Neural cell (in vitro differentiated cells): ENCODE data around the gene TAF1B. TPM values are rescaled to one million over a fixed set of nuclear protein-coding genes. Genes with fewer than 3 reads are reported as not detected.

Experiments used
- H2AFZ ChIP-seq: fragments of 200-600, 300-800 bp; sonication (generic), shearing (Covaris generic); 2 replicates; pipeline ENCODE4 v1.6.0; 2014; ENCODE audit warnings: low read depth, mild to moderate bottlenecking, antibody characterized with exemption, low read length, moderate library complexity
- H3F3A ChIP-seq: fragments of 200-600 bp; shearing (Covaris generic); 2 replicates; pipeline ENCODE4 v1.6.1; 2016; ENCODE audit warnings: mild to moderate bottlenecking, moderate library complexity, mixed read lengths, antibody characterized with exemption, low read length; ENCODE audit not compliant: insufficient read depth, poor library complexity, severe bottlenecking
- H3K27ac ChIP-seq: fragments of 200-600, 300-800 bp; sonication (generic), shearing (Covaris generic); 2 replicates; pipeline ENCODE4 v1.5.1; 2014; ENCODE audit warnings: mild to moderate bottlenecking, low read length, moderate library complexity
- H3K27me3 ChIP-seq: fragments of 300-800, 200-600 bp; sonication (generic), shearing (Covaris generic); 2 replicates; pipeline ENCODE4 v1.6.0; 2014; ENCODE audit warnings: mild to moderate bottlenecking, low read depth, low read length, moderate library complexity; ENCODE audit not compliant: insufficient read depth
- H3K36me3 ChIP-seq: fragments of 300-800, 200-600 bp; sonication (generic), shearing (Covaris generic); 2 replicates; pipeline ENCODE4 v1.5.1; 2014; ENCODE audit warnings: mild to moderate bottlenecking, antibody characterized with exemption, low read length, moderate library complexity; ENCODE audit not compliant: insufficient read depth
- H3K4me2 ChIP-seq: fragments of 300-800, 200-600 bp; sonication (generic), shearing (Covaris generic); 2 replicates; pipeline ENCODE4 v1.6.0; 2014; ENCODE audit warnings: mild to moderate bottlenecking, low read length
- H3K4me3 ChIP-seq: fragments of 300-800, 200-600 bp; sonication (generic), shearing (Covaris generic); 2 replicates; pipeline ENCODE4 v1.5.1; 2014; ENCODE audit warnings: mild to moderate bottlenecking, low read length, moderate library complexity
- H3K79me2 ChIP-seq: fragments of 200-600 bp; shearing (Covaris generic); replicated peaks from 2 replicates; pipeline ENCODE4 v1.6.0; 2014; ENCODE audit warnings: mild to moderate bottlenecking, low read length, moderate library complexity; ENCODE audit not compliant: insufficient read depth
- H3K9ac ChIP-seq: fragments of 300-800, 200-600 bp; sonication (generic), shearing (Covaris generic); 2 replicates; pipeline ENCODE4 v1.6.1; 2016; ENCODE audit warnings: mild to moderate bottlenecking, low read length, mixed read lengths
- H3K9me2 ChIP-seq: fragments of 200-600 bp; shearing (Covaris generic); 2 replicates; pipeline ENCODE4 v1.6.1; 2016; ENCODE audit warnings: mild to moderate bottlenecking, low read length, mixed read lengths; ENCODE audit not compliant: insufficient read depth
- H3K9me3 ChIP-seq: fragments of 200-600, 300-800 bp; sonication (generic), shearing (Covaris generic); 2 replicates; pipeline ENCODE4 v1.6.1; 2016; ENCODE audit warnings: mild to moderate bottlenecking, mixed run types, low read length, moderate library complexity, mixed read lengths
- H4K20me1 ChIP-seq: fragments of 200-600 bp; shearing (Covaris generic); 2 replicates; pipeline ENCODE4 v1.6.1; 2016; ENCODE audit warnings: mild to moderate bottlenecking, mixed run types; ENCODE audit not compliant: insufficient read depth
- EP300 ChIP-seq: fragments of 450-650 bp; conservative IDR thresholded peaks from 2 replicates; pipeline ENCODE4 v1.6.1; 2014; ENCODE audit warnings: antibody characterized with exemption, mild to moderate bottlenecking, moderate library complexity; ENCODE audit not compliant: poor library complexity, severe bottlenecking
- EZH2 ChIP-seq: fragments of 200-600, 300-800 bp; shearing (Covaris generic), sonication (generic); IDR thresholded peaks from 2 replicates; pipeline ENCODE4 v1.6.1; 2014; ENCODE audit warnings: antibody characterized with exemption, low read length, borderline replicate concordance, mild to moderate bottlenecking; ENCODE audit not compliant: insufficient read depth, poor library complexity, severe bottlenecking
- MXI1 ChIP-seq: fragments of 450-650 bp; conservative IDR thresholded peaks from 2 replicates; pipeline ENCODE4 v1.6.1; 2014; ENCODE audit warnings: antibody characterized with exemption, mild to moderate bottlenecking; ENCODE audit not compliant: poor library complexity, severe bottlenecking
- POLR2AphosphoS5 ChIP-seq: IDR thresholded peaks from 2 replicates; pipeline ENCODE4 v1.6.1; 2012
- RAD21 ChIP-seq: fragments of 450-650 bp; conservative IDR thresholded peaks from 2 replicates; pipeline ENCODE4 v1.6.1; 2014; ENCODE audit warnings: antibody characterized with exemption, mild to moderate bottlenecking, moderate library complexity
- SMC3 ChIP-seq: fragments of 450-650 bp; conservative IDR thresholded peaks from 2 replicates; pipeline ENCODE4 v1.6.1; 2014; ENCODE audit warnings: antibody characterized with exemption, mild to moderate bottlenecking, moderate library complexity; ENCODE audit not compliant: poor library complexity
- TAF1 ChIP-seq: IDR thresholded peaks from 2 replicates; pipeline ENCODE4 v1.6.1; 2012; ENCODE audit warnings: low read depth
- polyA plus RNA-seq: library from polyadenylated mRNA; depleted of rRNA; stranded (reverse); fragments of >200 nt; gene quantifications from 2 replicates; pipeline ENCODE4 v1.2.3, GENCODE V29; 2014
- TF ChIP-seq, protein P1 (sequence below): fragments of 450-650 bp; IDR thresholded peaks from 2 replicates; pipeline ENCODE4 v1.5.1; 2014; ENCODE audit warnings: antibody characterized with exemption, mild to moderate bottlenecking, moderate library complexity; ENCODE audit not compliant: poor library complexity, severe bottlenecking
- TF ChIP-seq, protein P2 (sequence below): IDR thresholded peaks from 2 replicates; pipeline ENCODE4 v1.6.1; 2012; ENCODE audit warnings: borderline replicate concordance

TAF1B gene
- polyA plus RNA-seq, 1 donor from 2014 or later, result 11.2 TPM

DNA sequence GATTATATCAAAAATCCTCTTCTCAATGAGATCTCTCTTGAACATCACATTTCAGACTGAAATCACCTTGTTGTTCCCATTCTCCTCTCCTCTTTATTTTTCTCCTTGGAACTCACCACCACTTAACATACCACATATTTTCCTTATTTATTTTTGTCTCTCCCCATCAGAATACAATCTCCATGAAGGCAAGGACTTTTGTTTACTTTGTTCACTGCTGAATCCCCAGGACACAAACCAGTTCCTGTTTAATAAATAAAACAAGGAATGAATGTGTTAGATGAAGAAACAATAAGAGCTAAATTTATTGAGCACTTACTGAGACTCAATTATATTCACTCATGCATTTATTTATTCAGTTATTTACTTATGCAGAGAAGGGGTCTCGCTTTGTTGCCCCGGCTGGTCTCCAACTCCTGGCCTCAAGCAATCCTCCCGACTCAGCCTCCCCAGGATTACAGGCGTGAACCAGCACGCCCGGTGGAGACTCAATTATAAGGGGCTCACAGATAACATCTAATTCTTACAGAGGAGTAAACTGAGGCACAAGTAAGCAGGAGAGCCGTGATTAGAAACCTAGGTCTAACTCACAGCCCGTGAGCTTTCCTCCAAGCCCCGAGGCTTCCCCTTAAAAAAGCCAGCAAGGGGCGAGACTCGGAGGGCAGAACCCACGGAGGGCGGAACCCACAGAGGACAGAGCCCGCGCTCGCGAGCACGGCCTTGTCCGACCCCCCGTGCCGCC is 616 bp upstream of the TAF1B start:
- H3K9me2 ChIP-seq, result no peaks in the 10 kb centered on the region
- peak overlapping the region; percentile 46 for H3K27ac ChIP-seq

DNA sequence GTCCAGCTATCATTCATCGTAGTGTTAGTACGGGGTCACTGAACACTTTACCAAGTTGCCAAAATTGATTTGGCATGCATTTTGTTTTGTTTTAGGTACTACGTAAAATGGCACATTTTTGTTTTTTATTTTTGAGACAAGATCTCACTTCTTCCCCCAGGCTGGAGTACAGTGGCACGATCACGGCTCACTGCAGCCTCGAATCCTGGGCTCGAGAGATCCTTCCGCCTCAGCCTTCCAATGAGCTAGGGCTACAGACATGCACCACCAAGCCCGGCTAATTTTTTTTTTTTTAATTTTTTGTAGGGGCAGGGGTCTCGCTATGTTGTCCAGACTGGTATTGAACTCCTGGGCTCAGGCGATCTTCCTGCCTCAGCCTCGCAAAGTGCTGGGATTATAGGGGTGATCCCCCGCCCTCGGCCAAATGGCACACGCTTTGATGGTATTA is 786 bp downstream of the TAF1B start:
- Histone ChIP-seq H3K9ac (peak overlapping the region; percentile 74), H3K9me3 (no peaks in the 10 kb centered on the region), H3K27ac (peak overlapping the region; percentile 36), H3F3A (peaks cover 3% of the 10 kb centered on the region), H3K4me2 (peak overlapping the region; percentile 94), H4K20me1 (no peaks in the 10 kb centered on the region), H3K79me2 (peaks cover 4% of the 10 kb centered on the region), H3K4me3 (peak overlapping the region; percentile 96), H2AFZ (peak overlapping the region; percentile 73), H3K9me2 (no peaks in the 10 kb centered on the region), H3K36me3 (no peaks in the 10 kb centered on the region), H3K27me3 (no peaks in the 10 kb centered on the region)
- TF ChIP-seq EP300, result no peak
- TF ChIP-seq POLR2AphosphoS5, result no peak
- no peak for TF ChIP-seq RAD21
- no peak for TF ChIP-seq SMC3
- no peak for TF ChIP-seq MXI1
- TF ChIP-seq, protein P1, sequence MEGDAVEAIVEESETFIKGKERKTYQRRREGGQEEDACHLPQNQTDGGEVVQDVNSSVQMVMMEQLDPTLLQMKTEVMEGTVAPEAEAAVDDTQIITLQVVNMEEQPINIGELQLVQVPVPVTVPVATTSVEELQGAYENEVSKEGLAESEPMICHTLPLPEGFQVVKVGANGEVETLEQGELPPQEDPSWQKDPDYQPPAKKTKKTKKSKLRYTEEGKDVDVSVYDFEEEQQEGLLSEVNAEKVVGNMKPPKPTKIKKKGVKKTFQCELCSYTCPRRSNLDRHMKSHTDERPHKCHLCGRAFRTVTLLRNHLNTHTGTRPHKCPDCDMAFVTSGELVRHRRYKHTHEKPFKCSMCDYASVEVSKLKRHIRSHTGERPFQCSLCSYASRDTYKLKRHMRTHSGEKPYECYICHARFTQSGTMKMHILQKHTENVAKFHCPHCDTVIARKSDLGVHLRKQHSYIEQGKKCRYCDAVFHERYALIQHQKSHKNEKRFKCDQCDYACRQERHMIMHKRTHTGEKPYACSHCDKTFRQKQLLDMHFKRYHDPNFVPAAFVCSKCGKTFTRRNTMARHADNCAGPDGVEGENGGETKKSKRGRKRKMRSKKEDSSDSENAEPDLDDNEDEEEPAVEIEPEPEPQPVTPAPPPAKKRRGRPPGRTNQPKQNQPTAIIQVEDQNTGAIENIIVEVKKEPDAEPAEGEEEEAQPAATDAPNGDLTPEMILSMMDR, result no peak
- TF ChIP-seq EZH2, result no peak
- TF ChIP-seq, protein P2, sequence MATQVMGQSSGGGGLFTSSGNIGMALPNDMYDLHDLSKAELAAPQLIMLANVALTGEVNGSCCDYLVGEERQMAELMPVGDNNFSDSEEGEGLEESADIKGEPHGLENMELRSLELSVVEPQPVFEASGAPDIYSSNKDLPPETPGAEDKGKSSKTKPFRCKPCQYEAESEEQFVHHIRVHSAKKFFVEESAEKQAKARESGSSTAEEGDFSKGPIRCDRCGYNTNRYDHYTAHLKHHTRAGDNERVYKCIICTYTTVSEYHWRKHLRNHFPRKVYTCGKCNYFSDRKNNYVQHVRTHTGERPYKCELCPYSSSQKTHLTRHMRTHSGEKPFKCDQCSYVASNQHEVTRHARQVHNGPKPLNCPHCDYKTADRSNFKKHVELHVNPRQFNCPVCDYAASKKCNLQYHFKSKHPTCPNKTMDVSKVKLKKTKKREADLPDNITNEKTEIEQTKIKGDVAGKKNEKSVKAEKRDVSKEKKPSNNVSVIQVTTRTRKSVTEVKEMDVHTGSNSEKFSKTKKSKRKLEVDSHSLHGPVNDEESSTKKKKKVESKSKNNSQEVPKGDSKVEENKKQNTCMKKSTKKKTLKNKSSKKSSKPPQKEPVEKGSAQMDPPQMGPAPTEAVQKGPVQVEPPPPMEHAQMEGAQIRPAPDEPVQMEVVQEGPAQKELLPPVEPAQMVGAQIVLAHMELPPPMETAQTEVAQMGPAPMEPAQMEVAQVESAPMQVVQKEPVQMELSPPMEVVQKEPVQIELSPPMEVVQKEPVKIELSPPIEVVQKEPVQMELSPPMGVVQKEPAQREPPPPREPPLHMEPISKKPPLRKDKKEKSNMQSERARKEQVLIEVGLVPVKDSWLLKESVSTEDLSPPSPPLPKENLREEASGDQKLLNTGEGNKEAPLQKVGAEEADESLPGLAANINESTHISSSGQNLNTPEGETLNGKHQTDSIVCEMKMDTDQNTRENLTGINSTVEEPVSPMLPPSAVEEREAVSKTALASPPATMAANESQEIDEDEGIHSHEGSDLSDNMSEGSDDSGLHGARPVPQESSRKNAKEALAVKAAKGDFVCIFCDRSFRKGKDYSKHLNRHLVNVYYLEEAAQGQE, result no peak
- TF ChIP-seq TAF1, result no peak

More for the DNA sequence above, 616 bp upstream of the TAF1B start:
- TF ChIP-seq TAF1, result no peak
- TF ChIP-seq, protein P1, result no peak
- TF ChIP-seq MXI1, result no peak
- TF ChIP-seq, protein P2, result no peak
- no peak for TF ChIP-seq EP300
- TF ChIP-seq POLR2AphosphoS5, result no peak
- no peak for TF ChIP-seq EZH2
- no peak for TF ChIP-seq RAD21
- no peaks in the 10 kb centered on the region for H3K27me3 ChIP-seq
- H3K9ac ChIP-seq, result peak overlapping the region; percentile 74
- H3K4me3 ChIP-seq, result peak overlapping the region; percentile 96
- peak overlapping the region; percentile 73 for H2AFZ ChIP-seq
- H4K20me1 ChIP-seq, result no peaks in the 10 kb centered on the region
- no peak overlapping the region for H3K4me2 ChIP-seq
- peaks cover 4% of the 10 kb centered on the region for H3K79me2 ChIP-seq
- H3K9me3 ChIP-seq, result no peaks in the 10 kb centered on the region
- H3F3A ChIP-seq, result peaks cover 3% of the 10 kb centered on the region
- H3K36me3 ChIP-seq, result no peaks in the 10 kb centered on the region
